Mammary epithelial cell (primary cell): ENCODE data around the gene KIRREL3.

ENCODE experiments used
- CTCF ChIP-seq, 2 donors: IDR thresholded peaks in 1 of 2; conservative IDR thresholded peaks in 1 of 2; 2 replicates each; pipeline ENCODE4 v1.5.1; 2011 to 2012; ENCODE audit warnings: inconsistent platforms in 2 of 2, low read length in 2 of 2, mild to moderate bottlenecking in 2 of 2, control low read depth in 1 of 2, low read depth in 1 of 2; ENCODE audit not compliant: insufficient read depth in 1 of 2; ENCODE audit errors: extremely low read depth in 1 of 2
- EZH2 ChIP-seq: IDR thresholded peaks from 2 replicates; pipeline ENCODE4 v1.6.1; 2012; ENCODE audit warnings: low read length, inconsistent platforms, borderline replicate concordance

DNA sequence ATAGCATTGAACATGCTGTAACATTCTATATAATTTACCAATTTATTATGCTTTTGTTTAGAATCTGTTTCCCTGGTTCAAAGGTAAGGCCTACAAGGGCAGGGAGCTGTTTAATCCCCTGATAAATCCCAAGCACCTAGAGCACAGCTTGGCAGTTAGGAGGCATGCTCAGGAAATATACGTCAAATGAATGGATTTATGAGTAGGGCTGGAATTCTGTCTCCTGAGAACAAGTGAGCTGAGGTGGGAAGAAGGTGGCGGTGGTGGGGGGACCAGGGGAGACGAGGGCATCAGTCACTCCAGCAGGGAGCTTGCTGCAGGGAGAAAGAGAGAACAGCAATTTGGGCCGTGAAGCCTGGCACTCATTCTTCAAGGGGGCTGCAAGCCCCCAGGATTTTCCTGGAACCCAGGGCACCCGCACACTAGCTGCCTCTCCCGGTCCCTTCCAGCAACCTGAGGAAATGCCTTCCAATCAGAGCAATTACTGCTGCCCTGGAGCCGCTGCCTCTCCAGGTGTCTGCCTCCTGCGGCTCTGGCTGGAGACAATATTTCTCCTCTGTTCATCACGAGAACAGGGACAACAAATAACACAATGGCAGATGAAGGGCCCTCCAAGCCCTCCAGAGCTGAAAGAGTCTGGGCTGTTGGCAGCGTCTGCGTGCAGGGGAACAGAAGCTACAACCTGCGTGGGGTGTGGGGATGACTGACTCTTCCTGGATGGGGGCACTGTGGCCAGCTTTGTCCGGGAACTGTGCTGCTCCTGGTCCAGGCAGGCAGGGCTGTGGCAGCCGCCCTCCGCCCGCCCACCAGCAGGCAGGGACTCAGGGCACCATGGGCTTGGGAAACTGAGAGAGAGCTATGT, 411.7 kb downstream of the KIRREL3 start:
- no peak for TF ChIP-seq EZH2
- no peak for TF ChIP-seq CTCF (conservative IDR thresholded peaks at IDR 0.05 in 1 of 2, IDR thresholded peaks at IDR 0.05 in 1 of 2; ENCODE audit: extremely low read depth in 1 of 2, insufficient read depth in 1 of 2, low read depth in 1 of 2, low read length in 2 of 2)
